HCT116 (cell line): ENCODE data around the gene SPG7. TPM values are rescaled to one million over a fixed set of nuclear protein-coding genes. Genes with fewer than 3 reads are reported as not detected.

Source experiments
- ATAC-seq: fragments of 200-7000 bp; cut with Tn5 transposase; 2 replicates; pipeline ENCODE4 v1.9.1; 2020; ENCODE audit warnings: mild to moderate bottlenecking, moderate library complexity
- BruUV-seq: library from RNA; stranded (reverse); fragments of 400-500 nt; replicated peaks from 2 replicates; lab custom pipeline; 2021; lab: Mats Ljungman, UMichigan
- CTCF ChIA-PET: fragments of 300-600 bp; sonication (Branson Sonifier 250); formaldehyde crosslinking; loops from one replicate; lab custom pipeline; 2021; ENCODE audit warnings: antibody characterized with exemption; lab: Charles Lee
- POLR2A ChIA-PET: fragments of 300-600, 350-600 bp; sonication (Branson Sonifier 250); formaldehyde crosslinking; loops from one replicate; lab custom pipeline; 2021; ENCODE audit warnings: antibody characterized with exemption; lab: Charles Lee
- RAD21 ChIA-PET, 2 experiments: fragments of 300-600 bp; sonication (Branson Sonifier 250); formaldehyde crosslinking; loops; one replicate each; lab custom pipeline; 2023; ENCODE audit warnings: low total read pairs in 2 of 2; ENCODE audit not compliant: uncharacterized antibody in 2 of 2, unreplicated experiment in 2 of 2, low non-redundant PET in 1 of 2; lab: Charles Lee
- DNase-seq: peaks from one replicate; pipeline ENCODE4 v3.0.0-alpha.2; 2010; ENCODE audit warnings: low read depth, low spot score
- H2AFZ ChIP-seq: fragments of 200-600 bp; shearing (Covaris generic), sonication (generic); 2 replicates; pipeline ENCODE4 v1.6.1; 2017; ENCODE audit warnings: low read depth, mixed run types, mixed read lengths, antibody characterized with exemption, low read length; ENCODE audit not compliant: poor library complexity, severe bottlenecking
- H3K27ac ChIP-seq: 2 replicates; pipeline ENCODE4 v1.5.1; 2012; ENCODE audit warnings: low read depth, low read length
- H3K27me3 ChIP-seq: fragments of 200-600 bp; sonication (generic); 2 replicates; pipeline ENCODE4 v1.6.1; 2016; ENCODE audit warnings: mixed run types, low read length, mixed read lengths; ENCODE audit not compliant: insufficient read depth
- H3K36me3 ChIP-seq, 2 experiments: fragments of 200-500 bp in 1 of 2; fragments of 200-600 bp in 1 of 2; sonication (Bioruptor generic) in 1 of 2; sonication (generic) in 1 of 2; 2 replicates each; pipeline versions ENCODE4 v1.5.1 to v1.6.1; 2014 to 2016; ENCODE audit warnings: low read length in 2 of 2, inconsistent platforms in 1 of 2, mixed read lengths in 1 of 2, mixed run types in 1 of 2; ENCODE audit not compliant: insufficient read depth in 2 of 2, control insufficient read depth in 1 of 2
- H3K4me1 ChIP-seq, 2 experiments: fragments of 200-600 bp in 1 of 2; sonication (generic) in 1 of 2; 2 replicates each; pipeline versions ENCODE4 v1.5.1 to v1.6.1; 2012 to 2017; ENCODE audit warnings: low read length in 2 of 2, inconsistent platforms in 1 of 2, mild to moderate bottlenecking in 1 of 2, mixed read lengths in 1 of 2, mixed run types in 1 of 2, moderate library complexity in 1 of 2; ENCODE audit not compliant: insufficient read depth in 2 of 2, control insufficient read depth in 1 of 2
- H3K4me2 ChIP-seq: fragments of 200-600 bp; sonication (generic); 2 replicates; pipeline ENCODE4 v1.6.1; 2017; ENCODE audit warnings: mixed run types, low read length, mixed read lengths
- H3K4me3 ChIP-seq, 2 experiments: fragments of 200-600 bp in 1 of 2; sonication (generic) in 1 of 2; replicated peaks in 1 of 2; 2 replicates each; pipeline ENCODE4 v1.5.1; 2011 to 2016; ENCODE audit warnings: low read length in 2 of 2, control low read depth in 1 of 2, low read depth in 1 of 2, mild to moderate bottlenecking in 1 of 2, mixed read lengths in 1 of 2, mixed run types in 1 of 2
- H3K79me2 ChIP-seq: fragments of 200-600 bp; sonication (generic); 2 replicates; pipeline ENCODE4 v1.6.1; 2017; ENCODE audit warnings: mild to moderate bottlenecking, mixed run types, low read length, moderate library complexity, mixed read lengths; ENCODE audit not compliant: insufficient read depth
- H3K9ac ChIP-seq: fragments of 200-600 bp; sonication (generic); 2 replicates; pipeline ENCODE4 v1.6.1; 2016; ENCODE audit warnings: low read length, mixed read lengths
- H3K9me2 ChIP-seq: fragments of 200-600 bp; sonication (generic), shearing (Covaris generic); 2 replicates; pipeline ENCODE4 v1.6.1; 2017; ENCODE audit warnings: mixed run types, mild to moderate bottlenecking, moderate library complexity; ENCODE audit not compliant: insufficient read depth
- H3K9me3 ChIP-seq, 2 experiments: fragments of 200-500 bp in 1 of 2; fragments of 200-600 bp in 1 of 2; sonication (Bioruptor generic) in 1 of 2; sonication (generic) in 1 of 2; 2 replicates each; pipeline ENCODE4 v1.6.1; 2014 to 2017; ENCODE audit warnings: low read length in 2 of 2, mixed read lengths in 2 of 2, inconsistent platforms in 1 of 2, low read depth in 1 of 2, mild to moderate bottlenecking in 1 of 2, mixed run types in 1 of 2, moderate library complexity in 1 of 2; ENCODE audit not compliant: control insufficient read depth in 1 of 2, insufficient read depth in 1 of 2
- H4K20me1 ChIP-seq: fragments of 200-600 bp; sonication (generic), shearing (Covaris generic); 2 replicates; pipeline ENCODE4 v1.6.1; 2017; ENCODE audit warnings: mixed run types, mild to moderate bottlenecking, moderate library complexity; ENCODE audit not compliant: insufficient read depth
- ELF1 ChIP-seq: IDR thresholded peaks from 2 replicates; pipeline ENCODE4 v1.6.1; 2012; ENCODE audit warnings: low read depth, borderline replicate concordance
- JUND ChIP-seq: IDR thresholded peaks from 2 replicates; pipeline ENCODE4 v1.6.1; 2012
- SIN3A ChIP-seq: IDR thresholded peaks from 2 replicates; pipeline ENCODE4 v1.6.1; 2012; ENCODE audit warnings: low read depth
- SRF ChIP-seq: IDR thresholded peaks from 2 replicates; pipeline ENCODE4 v1.6.1; 2012; ENCODE audit warnings: low read depth
- TCF7L2 ChIP-seq: IDR thresholded peaks from 2 replicates; pipeline ENCODE4 v1.7.0; 2011; ENCODE audit warnings: borderline replicate concordance, inconsistent platforms; ENCODE audit not compliant: insufficient read depth, insufficient read length; ENCODE audit errors: extremely low read depth
- ZNF274 ChIP-seq: fragments of 200-500 bp; sonication (Bioruptor generic); IDR thresholded peaks from 2 replicates; pipeline ENCODE4 v1.6.1; 2014; ENCODE audit warnings: mild to moderate bottlenecking, low read depth, low read length, inconsistent platforms
- intact Hi-C: fragments of 100-400 bp; cut with micrococcal nuclease; formaldehyde crosslinking; loops from 2 replicates; pipeline ENCODE4 v1.10.0; 2022
- total RNA-seq: library from RNA; stranded (reverse); gene quantifications from one replicate; pipeline ENCODE4 v1.2.1, GENCODE V29; 2021; ENCODE audit not compliant: unreplicated experiment
- TF ChIP-seq, protein P1 (sequence below): IDR thresholded peaks from 2 replicates; pipeline ENCODE4 v1.6.1; 2012; ENCODE audit warnings: low read depth

Gene SPG7
- total RNA-seq, 1 experiment from 2014 or later: 116 TPM

GRCh38 chr16:89600956-89601355, 92.8 kb downstream of the SPG7 start:
- Histone ChIP-seq H2AFZ (no peak overlapping the region), H3K79me2 (no peaks in the 10 kb centered on the region), H3K9ac (no peak overlapping the region), H3K4me3 (no peak overlapping the region), H3K9me2 (no peaks in the 10 kb centered on the region), H3K36me3 (peaks cover 0 to 3% of the 10 kb centered on the region in 2 experiments; a peak in 1 of 4 replicates), H3K9me3 (no peaks in the 10 kb centered on the region), H3K4me1 (peaks cover 28 to 57% of the 10 kb centered on the region in 2 experiments), H3K27me3 (no peaks in the 10 kb centered on the region), H3K4me2 (peak overlapping the region; percentile 10; the same call in 1 of the 2 replicates), H4K20me1 (no peaks in the 10 kb centered on the region), H3K27ac (no peak overlapping the region)
- RAD21 ChIA-PET: no interaction called here
- DNase-seq (no peak), ATAC-seq (no peak)
- TF ChIP-seq JUND: no peak
- no peak for TF ChIP-seq TCF7L2
- TF ChIP-seq SRF: no peak
- TF ChIP-seq ZNF274: no peak
- no peak for TF ChIP-seq SIN3A
- TF ChIP-seq, protein P1, sequence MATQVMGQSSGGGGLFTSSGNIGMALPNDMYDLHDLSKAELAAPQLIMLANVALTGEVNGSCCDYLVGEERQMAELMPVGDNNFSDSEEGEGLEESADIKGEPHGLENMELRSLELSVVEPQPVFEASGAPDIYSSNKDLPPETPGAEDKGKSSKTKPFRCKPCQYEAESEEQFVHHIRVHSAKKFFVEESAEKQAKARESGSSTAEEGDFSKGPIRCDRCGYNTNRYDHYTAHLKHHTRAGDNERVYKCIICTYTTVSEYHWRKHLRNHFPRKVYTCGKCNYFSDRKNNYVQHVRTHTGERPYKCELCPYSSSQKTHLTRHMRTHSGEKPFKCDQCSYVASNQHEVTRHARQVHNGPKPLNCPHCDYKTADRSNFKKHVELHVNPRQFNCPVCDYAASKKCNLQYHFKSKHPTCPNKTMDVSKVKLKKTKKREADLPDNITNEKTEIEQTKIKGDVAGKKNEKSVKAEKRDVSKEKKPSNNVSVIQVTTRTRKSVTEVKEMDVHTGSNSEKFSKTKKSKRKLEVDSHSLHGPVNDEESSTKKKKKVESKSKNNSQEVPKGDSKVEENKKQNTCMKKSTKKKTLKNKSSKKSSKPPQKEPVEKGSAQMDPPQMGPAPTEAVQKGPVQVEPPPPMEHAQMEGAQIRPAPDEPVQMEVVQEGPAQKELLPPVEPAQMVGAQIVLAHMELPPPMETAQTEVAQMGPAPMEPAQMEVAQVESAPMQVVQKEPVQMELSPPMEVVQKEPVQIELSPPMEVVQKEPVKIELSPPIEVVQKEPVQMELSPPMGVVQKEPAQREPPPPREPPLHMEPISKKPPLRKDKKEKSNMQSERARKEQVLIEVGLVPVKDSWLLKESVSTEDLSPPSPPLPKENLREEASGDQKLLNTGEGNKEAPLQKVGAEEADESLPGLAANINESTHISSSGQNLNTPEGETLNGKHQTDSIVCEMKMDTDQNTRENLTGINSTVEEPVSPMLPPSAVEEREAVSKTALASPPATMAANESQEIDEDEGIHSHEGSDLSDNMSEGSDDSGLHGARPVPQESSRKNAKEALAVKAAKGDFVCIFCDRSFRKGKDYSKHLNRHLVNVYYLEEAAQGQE: no peak
- no peak for TF ChIP-seq ELF1
- intact Hi-C loops: no loop called here
- POLR2A ChIA-PET: no interaction called here
- BruUV-seq: no TSS peak
- CTCF ChIA-PET: interaction anchor here (2.0 to 2.1 kb wide), 3 partner anchors 8 to 14 kb away, joined by 4 to 17 read pairs (median 10); partner anchors contain the start of gene DPEP1
